Forelimb muscle (tissue), 1 donor: ENCODE data around the gene HEMK1. TPM values are rescaled to one million over a fixed set of nuclear protein-coding genes. Genes with fewer than 3 reads are reported as not detected.

ENCODE experiments used
- DNase-seq: peaks from one replicate; pipeline ENCODE4 v3.0.0-alpha.2; 2013; ENCODE audit warnings: low read depth
- polyA plus RNA-seq: library from polyadenylated mRNA; unstranded; fragments of 120-200 nt; gene quantifications from one replicate; pipeline ENCODE4 v1.2.1, GENCODE V29; 2013; ENCODE audit not compliant: insufficient read length

The HEMK1 gene
- polyA plus RNA-seq, 1 donor: 12.4 TPM

DNA sequence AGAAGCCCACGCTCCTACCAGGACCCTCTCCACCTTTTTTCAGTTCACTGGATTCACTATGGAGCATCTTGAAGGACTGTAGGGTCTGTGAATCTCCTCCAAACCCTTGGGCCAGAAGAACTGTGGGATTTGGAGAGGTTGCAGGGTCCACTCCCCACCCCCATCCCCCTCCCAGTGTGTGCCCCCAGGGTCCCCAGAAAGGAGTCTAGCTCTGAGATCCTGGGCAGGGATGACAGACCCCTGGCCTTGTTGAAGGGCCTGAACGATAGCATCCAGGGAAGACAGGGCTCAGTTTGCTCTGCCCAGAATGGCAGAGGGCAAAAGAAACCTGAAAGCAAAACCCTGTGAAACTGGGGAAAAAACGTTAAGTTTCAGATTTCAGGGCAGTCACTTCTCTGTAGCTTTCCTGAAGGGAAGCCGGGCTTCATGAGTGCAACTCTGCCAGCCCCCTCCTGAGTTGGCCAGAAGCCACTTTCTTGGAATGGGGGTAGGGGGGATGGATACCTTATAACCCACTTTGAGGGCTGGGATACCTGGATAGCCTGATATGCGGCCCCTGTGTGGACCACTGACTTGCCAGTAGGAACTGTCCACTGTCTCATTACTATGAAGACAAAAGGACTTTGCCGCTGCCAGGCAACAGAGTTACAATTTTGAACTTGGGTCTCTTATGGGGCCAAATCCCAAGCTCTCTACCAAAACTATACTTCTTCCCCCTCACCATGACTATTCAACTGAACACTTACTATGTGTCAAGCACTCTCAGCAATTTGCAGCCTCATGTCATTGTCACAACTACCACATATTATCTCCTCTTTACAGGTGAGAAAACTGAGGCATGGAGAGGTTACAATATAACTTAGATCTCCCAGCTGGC lies 43.9 kb downstream of the HEMK1 start:
- no peak for DNase-seq

DNA sequence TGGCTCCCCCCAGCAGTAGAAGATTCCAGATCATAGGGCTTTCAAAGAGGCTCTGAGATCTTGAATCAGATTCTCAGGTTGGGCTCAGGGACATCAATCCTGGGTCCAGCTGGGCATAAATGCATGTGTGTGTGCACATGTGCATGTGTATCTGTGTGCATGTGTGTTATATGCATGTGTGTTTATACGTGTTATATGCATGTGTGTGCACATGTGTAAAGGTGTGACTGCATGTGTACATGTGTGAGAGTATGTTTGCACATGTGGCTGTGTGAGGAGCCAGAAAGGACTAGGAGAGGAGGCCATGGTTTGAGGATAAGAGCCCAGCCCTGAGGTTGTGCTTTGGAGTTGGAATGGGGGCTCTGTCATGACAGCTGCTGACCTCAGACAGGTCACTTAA lies 45.9 kb downstream of the HEMK1 start:
- DNase-seq: no peak

DNA sequence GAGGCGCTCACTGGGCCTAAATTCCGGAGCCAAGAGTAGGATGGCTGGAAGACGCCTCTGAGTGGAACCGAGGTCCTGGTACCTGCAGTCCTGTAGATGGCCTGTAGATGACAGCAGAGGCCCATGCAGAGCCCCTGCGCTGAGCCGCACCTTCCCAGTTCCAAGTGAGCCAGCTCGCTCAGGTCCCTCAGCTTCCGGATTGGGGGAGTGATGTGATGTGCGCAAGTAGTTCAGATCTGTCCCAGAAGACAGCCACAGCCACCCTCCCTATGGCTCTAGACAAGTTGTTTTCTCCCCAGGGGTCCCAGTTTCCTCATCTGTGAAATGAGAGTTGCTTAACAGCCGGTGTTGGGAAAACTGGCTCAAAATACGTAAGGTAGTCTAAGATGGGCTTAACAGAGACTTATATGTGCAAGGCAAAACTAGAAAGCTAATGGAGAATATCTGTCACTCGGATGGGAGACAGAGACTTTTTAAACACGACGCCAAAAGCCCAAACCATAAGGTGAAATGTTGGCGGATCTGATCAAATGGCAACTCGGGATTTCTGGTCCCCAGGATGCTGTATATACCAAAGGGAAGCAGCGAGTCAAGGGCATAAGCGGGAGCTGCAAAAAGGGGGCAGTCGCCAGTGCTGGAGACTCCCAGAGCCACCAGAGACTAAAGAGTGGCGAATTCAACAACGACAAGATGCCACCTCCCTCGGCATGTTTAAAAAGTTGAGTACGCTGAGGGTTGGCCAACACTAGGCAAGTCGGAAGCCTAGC lies 46.9 kb downstream of the HEMK1 start:
- no peak for DNase-seq

GRCh38 chr3:50616770-50617095 lies 47.4 kb downstream of the HEMK1 start:
- no peak for DNase-seq

GRCh38 chr3:50617096-50617791 lies 47.9 kb downstream of the HEMK1 start, which contains the start of gene MAPKAPK3:
MAPKAPK3 (plus strand) TSS chr3:50617151; CDS start chr3:50617566, 415 bp downstream.
- DNase-seq: no peak

- DNase-seq: no peak
These were observed 48.7 kb downstream of the HEMK1 start for GRCh38 chr3:50617911-50618481.

GRCh38 chr3:50620420-50620819 lies 51.1 kb downstream of the HEMK1 start:
- no peak for DNase-seq

- no peak for DNase-seq
These were observed 51.5 kb downstream of the HEMK1 start for GRCh38 chr3:50620820-50621219.

DNA sequence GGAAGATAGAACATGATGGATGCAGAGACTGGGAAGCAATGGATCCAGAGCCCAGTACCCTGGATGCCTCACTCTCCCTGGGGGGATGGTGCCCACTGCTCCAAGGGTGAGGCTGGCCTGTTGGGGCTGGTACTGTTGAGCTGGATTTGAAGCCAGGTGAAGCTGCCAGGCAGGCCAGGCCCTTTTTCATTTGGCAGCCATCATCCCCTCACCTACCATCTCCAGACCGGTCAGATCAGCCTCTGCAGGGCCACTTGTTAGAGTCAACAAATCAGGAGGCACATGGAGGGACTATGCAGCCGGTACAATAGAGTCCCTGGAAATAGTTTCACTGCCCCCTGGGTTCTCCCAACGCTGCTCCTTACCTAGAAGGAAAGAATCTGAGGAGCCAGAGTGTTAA lies 53.6 kb downstream of the HEMK1 start:
- DNase-seq: no peak

- DNase-seq: no peak
These were observed 54.6 kb downstream of the HEMK1 start for GRCh38 chr3:50623840-50624474.

- DNase-seq: no peak
These were observed 55.3 kb downstream of the HEMK1 start for GRCh38 chr3:50624634-50625033.

GRCh38 chr3:50625231-50626182 lies 56.2 kb downstream of the HEMK1 start:
- no peak for DNase-seq

GRCh38 chr3:50626401-50626800 lies 57.1 kb downstream of the HEMK1 start:
- DNase-seq: no peak

DNA sequence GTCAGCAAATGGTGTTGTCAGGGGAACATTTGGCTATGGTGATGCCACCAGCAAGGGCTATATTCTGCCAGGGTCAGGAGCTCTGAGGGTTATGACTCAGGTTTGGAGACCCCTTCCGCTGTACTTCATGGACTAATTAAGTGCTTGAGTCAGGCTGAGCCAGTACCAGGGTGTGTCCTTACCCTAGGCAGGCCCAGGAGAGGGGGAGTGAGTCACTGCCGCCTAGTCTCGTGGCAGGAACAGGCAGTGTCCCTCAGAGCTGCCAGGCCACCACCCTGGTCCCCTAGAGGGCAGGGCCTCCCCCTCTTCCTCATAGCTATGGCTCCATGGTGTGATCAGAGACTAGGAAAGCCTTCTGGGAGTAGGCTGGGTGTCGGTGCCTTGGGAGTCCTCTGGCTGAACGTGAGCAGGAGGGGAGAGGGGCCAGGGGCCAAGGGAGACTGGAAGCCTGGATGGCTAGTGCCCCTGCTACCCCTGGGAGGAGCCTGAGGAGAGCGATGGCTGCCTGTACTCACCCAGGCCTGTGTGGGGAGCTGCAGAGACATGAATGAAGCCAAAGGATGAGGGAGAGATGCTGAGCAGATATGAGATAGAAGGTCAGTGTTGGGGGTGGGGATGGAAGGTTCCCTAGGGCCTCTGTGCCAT lies 58.2 kb downstream of the HEMK1 start:
- DNase-seq: no peak

DNA sequence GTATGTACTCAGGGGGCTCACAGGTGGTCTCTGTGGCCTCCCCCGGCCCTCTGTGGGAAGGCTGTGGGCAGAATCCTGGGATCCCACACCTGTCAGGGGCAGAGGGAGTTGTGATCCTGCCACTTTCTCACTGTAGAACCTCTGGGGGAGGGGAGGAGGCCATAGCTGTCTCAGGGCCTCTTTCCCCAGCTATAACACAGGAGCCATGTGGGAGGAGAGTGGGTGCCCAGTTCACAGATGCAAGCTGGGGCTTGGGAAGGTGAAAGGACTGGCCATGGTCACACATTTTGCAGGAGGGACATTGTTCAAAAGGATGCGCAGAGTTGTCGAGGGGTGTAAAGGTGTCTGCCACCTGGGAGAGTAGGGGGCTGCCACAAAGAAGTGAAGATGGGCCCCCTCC lies 59.3 kb downstream of the HEMK1 start:
- no peak for DNase-seq

- DNase-seq: no peak
These were observed 61.1 kb downstream of the HEMK1 start for GRCh38 chr3:50630394-50630793.

DNA sequence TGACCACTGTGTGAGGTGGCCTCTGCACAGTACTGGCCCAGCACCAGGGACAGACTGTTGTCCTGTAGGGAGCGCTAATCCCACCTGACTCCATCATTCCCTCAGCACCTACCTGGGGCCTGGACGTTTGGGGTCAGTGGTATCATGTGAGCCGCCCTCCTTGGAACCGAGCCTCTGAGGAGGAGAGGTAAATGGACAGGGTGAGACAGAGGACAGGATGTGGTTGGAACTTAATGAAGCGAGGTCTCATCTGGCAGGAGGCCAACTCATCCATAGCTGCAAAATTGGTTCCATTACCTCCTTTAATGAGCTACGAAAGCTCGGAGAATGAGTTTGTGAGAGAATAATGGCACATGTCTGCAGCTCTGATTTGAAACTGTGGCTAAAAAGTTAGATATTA lies 61.6 kb downstream of the HEMK1 start:
- DNase-seq: no peak

- no peak for DNase-seq
These were observed 63.1 kb downstream of the HEMK1 start for GRCh38 chr3:50632450-50632849.

GRCh38 chr3:50633230-50633790 lies 64.0 kb downstream of the HEMK1 start:
- DNase-seq: no peak

GRCh38 chr3:50635066-50635465 lies 65.7 kb downstream of the HEMK1 start:
- DNase-seq: no peak
